Esophagus squamous epithelium (tissue), 4 donors: Measurements from ENCODE around the gene NDRG2.

Experiments
- CTCF ChIP-seq, 6 experiments: fragments of 450-650 bp in 4 of 6; fragments of 200-600 bp in 2 of 6; sonication (generic) in 2 of 6; IDR thresholded peaks; one replicate each; pipeline ENCODE4 v1.5.1; 2016 to 2019; ENCODE audit warnings: antibody characterized with exemption in 6 of 6, mild to moderate bottlenecking in 4 of 6, moderate library complexity in 4 of 6
- POLR2A ChIP-seq, 4 donors: fragments of 450-650 bp; IDR thresholded peaks; one replicate each; pipeline ENCODE4 v1.6.1; 2017; ENCODE audit warnings: antibody characterized with exemption in 4 of 4, mild to moderate bottlenecking in 4 of 4, moderate library complexity in 3 of 4

DNA sequence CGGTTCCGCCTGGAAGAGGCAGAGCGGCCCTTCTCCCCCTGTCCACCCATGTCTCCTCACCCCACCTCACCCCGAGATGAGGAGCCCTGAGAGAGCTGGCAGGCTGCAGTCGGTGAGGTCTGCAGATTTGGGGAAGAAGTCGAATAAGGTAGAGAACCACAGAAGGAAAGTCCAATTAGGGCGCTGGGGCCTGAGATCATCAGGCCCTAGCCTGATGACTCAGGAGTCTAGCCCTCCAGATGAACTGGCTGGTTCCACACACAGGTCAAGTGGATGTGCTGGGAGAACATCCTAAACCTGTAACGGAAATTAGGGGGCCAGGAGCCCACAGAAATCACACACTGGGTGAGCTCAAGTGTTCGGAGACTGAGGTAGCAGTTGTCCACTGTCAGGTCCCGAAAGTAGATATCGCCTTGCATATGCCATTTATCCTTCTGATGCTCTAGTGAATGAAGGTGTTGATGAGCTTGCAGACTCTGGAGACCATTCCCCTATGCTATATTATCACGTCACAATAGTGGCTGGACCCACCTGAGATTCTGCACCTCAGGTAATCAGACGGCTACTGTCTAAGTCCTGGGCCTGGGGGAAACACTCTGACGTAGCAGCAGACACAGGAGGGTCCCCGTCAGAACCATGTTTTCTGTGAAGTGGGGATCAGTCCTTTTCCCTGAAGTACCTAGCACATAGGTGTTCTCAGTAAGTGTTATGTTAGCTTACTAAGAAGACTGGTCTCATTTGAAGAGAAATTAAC, 36.0 kb downstream of the NDRG2 start:
- TF ChIP-seq POLR2A (IDR thresholded peaks at IDR 0.05) (no peak), CTCF (IDR thresholded peaks at IDR 0.05) (no peak)
